MM.1S (cell line): ENCODE measurements around the gene CHRNG.

Experiments
- EZH2 ChIP-seq: fragments of 300-600 bp; sonication (generic); optimal IDR thresholded peaks from 2 replicates; pipeline ENCODE3; 2017; ENCODE audit warnings: low read depth, mild to moderate bottlenecking, antibody characterized with exemption, low read length, mixed read lengths
- TF ChIP-seq, protein P1 (sequence below): fragments of 300-600 bp; sonication (generic); IDR thresholded peaks from 2 replicates; pipeline ENCODE4 v1.5.1; 2016; ENCODE audit warnings: antibody characterized with exemption, low read length, mixed read lengths

GRCh38 chr2:232575404-232575746, 35.9 kb downstream of the CHRNG start:
- no peak for TF ChIP-seq EZH2
- TF ChIP-seq, protein P1, sequence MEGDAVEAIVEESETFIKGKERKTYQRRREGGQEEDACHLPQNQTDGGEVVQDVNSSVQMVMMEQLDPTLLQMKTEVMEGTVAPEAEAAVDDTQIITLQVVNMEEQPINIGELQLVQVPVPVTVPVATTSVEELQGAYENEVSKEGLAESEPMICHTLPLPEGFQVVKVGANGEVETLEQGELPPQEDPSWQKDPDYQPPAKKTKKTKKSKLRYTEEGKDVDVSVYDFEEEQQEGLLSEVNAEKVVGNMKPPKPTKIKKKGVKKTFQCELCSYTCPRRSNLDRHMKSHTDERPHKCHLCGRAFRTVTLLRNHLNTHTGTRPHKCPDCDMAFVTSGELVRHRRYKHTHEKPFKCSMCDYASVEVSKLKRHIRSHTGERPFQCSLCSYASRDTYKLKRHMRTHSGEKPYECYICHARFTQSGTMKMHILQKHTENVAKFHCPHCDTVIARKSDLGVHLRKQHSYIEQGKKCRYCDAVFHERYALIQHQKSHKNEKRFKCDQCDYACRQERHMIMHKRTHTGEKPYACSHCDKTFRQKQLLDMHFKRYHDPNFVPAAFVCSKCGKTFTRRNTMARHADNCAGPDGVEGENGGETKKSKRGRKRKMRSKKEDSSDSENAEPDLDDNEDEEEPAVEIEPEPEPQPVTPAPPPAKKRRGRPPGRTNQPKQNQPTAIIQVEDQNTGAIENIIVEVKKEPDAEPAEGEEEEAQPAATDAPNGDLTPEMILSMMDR, result no peak
